Measurements from ENCODE around the gene ZBTB32.

Gene ZBTB32

GRCh38 chr19:35754370-35755130 lies 50.2 kb downstream of the ZBTB32 start:
- DNase-seq (ENCODE audit: low read depth): no peak
- H3K4me3 ChIP-seq (ENCODE audit: low read length): no peak overlapping the region
- no peak for TF ChIP-seq CTCF (IDR thresholded peaks at IDR 0.05; ENCODE audit: insufficient read depth, low read depth, low read length, missing control alignments)

- peak overlapping the region; percentile 22 for H3K4me3 ChIP-seq (ENCODE audit: low read length)
- no peak for TF ChIP-seq CTCF (IDR thresholded peaks at IDR 0.05; ENCODE audit: insufficient read depth, low read depth, low read length, missing control alignments)
- no peak for DNase-seq (ENCODE audit: low read depth)
Measured at GRCh38 chr19:35755131-35755549, 50.8 kb downstream of the ZBTB32 start.

- TF ChIP-seq CTCF (IDR thresholded peaks at IDR 0.05; ENCODE audit: insufficient read depth, low read depth, low read length, missing control alignments): no peak
- DNase-seq (ENCODE audit: low read depth): peak; percentile 55
- H3K4me3 ChIP-seq (ENCODE audit: low read length): peak overlapping the region; percentile 28
Measured at GRCh38 chr19:35755550-35756376, 51.4 kb downstream of the ZBTB32 start.

- no peak for TF ChIP-seq CTCF (IDR thresholded peaks at IDR 0.05; ENCODE audit: insufficient read depth, low read depth, low read length, missing control alignments)
- H3K4me3 ChIP-seq (ENCODE audit: low read length): peak within 1 kb of the TSS; percentile 99
- no peak for DNase-seq (ENCODE audit: low read depth)
Measured at GRCh38 chr19:35756377-35757230, 52.2 kb downstream of the ZBTB32 start, which contains the start of gene HSPB6. HSPB6 (minus strand) TSS chr19:35757029; CDS start chr19:35757008, 21 bp downstream.

- H3K4me3 ChIP-seq (ENCODE audit: low read length): peak overlapping the region; percentile 41
- DNase-seq (ENCODE audit: low read depth): no peak
- no peak for TF ChIP-seq CTCF (IDR thresholded peaks at IDR 0.05; ENCODE audit: insufficient read depth, low read depth, low read length, missing control alignments)
Measured at GRCh38 chr19:35757231-35757748, 52.9 kb downstream of the ZBTB32 start.

Data from epithelial cell of esophagus (primary cell).